ENCODE results near the gene DSCAM.

Gene DSCAM

GRCh38 chr21:40351006-40351405 lies 496.0 kb downstream of the DSCAM start:
- TF ChIP-seq, protein P1, sequence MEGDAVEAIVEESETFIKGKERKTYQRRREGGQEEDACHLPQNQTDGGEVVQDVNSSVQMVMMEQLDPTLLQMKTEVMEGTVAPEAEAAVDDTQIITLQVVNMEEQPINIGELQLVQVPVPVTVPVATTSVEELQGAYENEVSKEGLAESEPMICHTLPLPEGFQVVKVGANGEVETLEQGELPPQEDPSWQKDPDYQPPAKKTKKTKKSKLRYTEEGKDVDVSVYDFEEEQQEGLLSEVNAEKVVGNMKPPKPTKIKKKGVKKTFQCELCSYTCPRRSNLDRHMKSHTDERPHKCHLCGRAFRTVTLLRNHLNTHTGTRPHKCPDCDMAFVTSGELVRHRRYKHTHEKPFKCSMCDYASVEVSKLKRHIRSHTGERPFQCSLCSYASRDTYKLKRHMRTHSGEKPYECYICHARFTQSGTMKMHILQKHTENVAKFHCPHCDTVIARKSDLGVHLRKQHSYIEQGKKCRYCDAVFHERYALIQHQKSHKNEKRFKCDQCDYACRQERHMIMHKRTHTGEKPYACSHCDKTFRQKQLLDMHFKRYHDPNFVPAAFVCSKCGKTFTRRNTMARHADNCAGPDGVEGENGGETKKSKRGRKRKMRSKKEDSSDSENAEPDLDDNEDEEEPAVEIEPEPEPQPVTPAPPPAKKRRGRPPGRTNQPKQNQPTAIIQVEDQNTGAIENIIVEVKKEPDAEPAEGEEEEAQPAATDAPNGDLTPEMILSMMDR (IDR thresholded peaks at IDR 0.05): no peak

DNA sequence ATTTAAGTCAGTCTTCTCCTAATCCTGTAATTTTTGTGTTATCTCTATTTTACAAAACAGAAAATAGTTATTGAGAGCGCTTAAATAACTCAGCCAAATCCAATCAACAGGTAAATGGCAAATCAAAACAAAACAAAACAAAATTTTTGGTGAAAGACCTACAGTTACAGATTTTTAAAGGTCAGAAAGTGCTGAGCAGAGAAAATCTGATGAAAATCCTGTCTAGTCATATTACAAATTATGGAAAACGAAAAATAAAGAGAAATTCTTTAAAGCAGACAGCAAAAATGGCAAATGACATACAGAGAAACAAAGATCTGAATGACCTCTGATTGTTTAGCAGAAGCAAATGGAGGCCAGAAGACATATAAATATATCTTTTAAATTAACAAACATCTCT lies 497.4 kb downstream of the DSCAM start:
- TF ChIP-seq, protein P1 (IDR thresholded peaks at IDR 0.05): no peak

GRCh38 chr21:40345711-40346321 lies 501.1 kb downstream of the DSCAM start:
- TF ChIP-seq, protein P1 (IDR thresholded peaks at IDR 0.05): no peak

DNA sequence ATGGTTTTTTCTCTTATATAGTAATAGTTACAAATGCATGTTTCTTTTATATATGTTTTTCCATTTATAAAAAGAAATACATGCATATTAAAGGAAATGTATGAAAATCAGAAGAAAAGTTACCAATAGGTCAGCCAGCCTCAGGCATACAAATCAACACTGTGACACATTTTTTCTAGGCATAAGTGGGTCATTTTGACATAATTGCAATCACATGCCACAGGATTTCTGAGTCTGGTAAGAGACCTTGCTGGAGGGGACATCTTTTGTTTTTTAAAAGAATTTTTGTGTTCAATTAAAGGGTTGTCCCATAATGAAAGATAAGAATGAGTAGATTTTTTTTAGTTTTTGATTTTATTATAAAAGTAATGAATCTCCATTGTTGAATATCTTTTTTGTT lies 506.6 kb downstream of the DSCAM start:
- TF ChIP-seq, protein P1 (IDR thresholded peaks at IDR 0.05): no peak

DNA sequence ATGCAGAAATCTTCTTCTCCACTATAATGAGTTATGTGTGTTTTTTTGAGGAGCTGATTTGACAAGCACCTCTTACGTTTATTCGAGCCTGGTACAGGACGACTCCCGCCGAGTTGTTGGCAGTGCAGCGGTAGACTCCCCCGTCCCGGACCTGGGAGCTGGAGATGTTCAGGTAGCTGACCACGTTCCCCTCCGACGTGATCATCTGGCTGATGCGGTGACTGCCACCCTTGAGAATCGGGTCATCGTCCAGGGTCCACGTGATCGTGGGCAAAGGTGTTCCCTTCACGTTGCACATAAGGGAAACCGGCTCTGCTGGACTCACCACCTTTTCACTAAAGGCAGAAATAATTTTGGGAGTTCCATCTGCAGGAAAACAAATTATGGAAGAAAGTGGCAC lies 507.9 kb downstream of the DSCAM start:
- TF ChIP-seq, protein P1 (IDR thresholded peaks at IDR 0.05): no peak

DNA sequence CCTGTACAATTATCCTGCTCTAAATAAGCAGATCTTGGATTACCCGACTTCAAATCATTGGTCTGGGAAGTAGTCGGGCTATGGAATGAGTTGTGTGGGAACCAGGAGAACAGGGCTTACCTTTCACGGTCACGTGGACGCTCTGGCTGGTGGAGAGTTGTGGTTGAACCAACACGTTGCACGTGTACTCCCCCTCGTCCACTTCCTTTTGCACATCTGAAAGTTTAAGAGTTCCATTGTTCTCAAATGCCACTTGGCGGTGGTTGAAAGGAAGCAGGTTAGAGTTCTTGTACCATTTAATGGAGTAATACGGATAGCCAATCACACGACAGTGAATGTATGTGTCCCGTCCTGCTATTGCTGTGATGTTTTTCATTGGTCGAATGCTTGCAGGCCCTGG lies 509.0 kb downstream of the DSCAM start:
- TF ChIP-seq, protein P1 (IDR thresholded peaks at IDR 0.05): no peak

GRCh38 chr21:40335704-40336103 lies 511.3 kb downstream of the DSCAM start:
- TF ChIP-seq, protein P1 (IDR thresholded peaks at IDR 0.05): no peak

- TF ChIP-seq, protein P1 (IDR thresholded peaks at IDR 0.05): no peak
Observed at GRCh38 chr21:40334159-40334558, 512.8 kb downstream of the DSCAM start.
